ENCODE measurements around the gene IL2RG.

IL2RG gene

GRCh38 chrX:71067712-71068043 lies 43.7 kb downstream of the IL2RG start:
- no peak for DNase-seq

- DNase-seq = no peak
Measured at GRCh38 chrX:71067089-71067488, 44.3 kb downstream of the IL2RG start.

- no peak for DNase-seq
Measured at GRCh38 chrX:71060127-71060526, 51.2 kb downstream of the IL2RG start.

- DNase-seq = no peak
Measured at GRCh38 chrX:71057848-71058530, 53.4 kb downstream of the IL2RG start.

Data from NCI-H446 (cell line).